Hematopoietic multipotent progenitor cell (in vitro differentiated cells): ENCODE measurements around the gene VDAC2. TPM values are rescaled to one million over a fixed set of nuclear protein-coding genes. Genes with fewer than 3 reads are reported as not detected.

Experiments used
- DNase-seq, 3 donors: peaks; one replicate each; pipeline ENCODE4 v3.0.0-alpha.2; 2011 to 2015; ENCODE audit warnings: low read depth in 2 of 3, low spot score in 2 of 3
- total RNA-seq: library from RNA; depleted of rRNA; stranded (reverse); fragments of >200 nt; gene quantifications from one replicate; pipeline ENCODE4 v1.2.3, GENCODE V29; 2012

Gene VDAC2
- total RNA-seq, 1 donor = 53.6 TPM

GRCh38 chr10:75245354-75246250, 35.0 kb downstream of the VDAC2 start:
- DNase-seq = no peak

- no peak for DNase-seq
Observed at GRCh38 chr10:75246506-75246905, 35.9 kb downstream of the VDAC2 start.

GRCh38 chr10:75247797-75248196, 37.2 kb downstream of the VDAC2 start:
- no peak for DNase-seq

- DNase-seq = no peak
Observed at GRCh38 chr10:75250934-75251333, 40.3 kb downstream of the VDAC2 start.

GRCh38 chr10:75253281-75254220, 43.0 kb downstream of the VDAC2 start:
- no peak for DNase-seq

- DNase-seq = no peak
Observed at GRCh38 chr10:75254739-75255138, 44.1 kb downstream of the VDAC2 start.

- DNase-seq = no peak
Observed at GRCh38 chr10:75260990-75261389, 50.4 kb downstream of the VDAC2 start.

GRCh38 chr10:75261813-75262705, 51.5 kb downstream of the VDAC2 start:
- no peak for DNase-seq

- no peak for DNase-seq
Observed at GRCh38 chr10:75263806-75264205, 53.2 kb downstream of the VDAC2 start.

GRCh38 chr10:75265856-75266255, 55.3 kb downstream of the VDAC2 start:
- DNase-seq = peak in 2 of 3 donors; percentile 4 to 46

- no peak for DNase-seq
Observed at GRCh38 chr10:75266945-75267344, 56.3 kb downstream of the VDAC2 start.

GRCh38 chr10:75269605-75270004, 59.0 kb downstream of the VDAC2 start:
- no peak for DNase-seq

- DNase-seq = no peak
Observed at GRCh38 chr10:75272094-75272493, 61.5 kb downstream of the VDAC2 start.

GRCh38 chr10:75272896-75273295, 62.3 kb downstream of the VDAC2 start:
- DNase-seq = no peak

- peak in 2 of 3 donors; percentile 28 to 48 for DNase-seq
Observed at GRCh38 chr10:75276069-75276872, 65.7 kb downstream of the VDAC2 start.

GRCh38 chr10:75280236-75280635, 69.6 kb downstream of the VDAC2 start:
- no peak for DNase-seq
